Fibroblast of lung (primary cell): ENCODE results near the gene LHFPL2.

ENCODE experiments used
- EZH2 ChIP-seq: IDR thresholded peaks from 2 replicates; pipeline ENCODE4 v1.5.1; 2012; ENCODE audit warnings: low read length, control low read depth, mild to moderate bottlenecking; ENCODE audit errors: missing control alignments
- TF ChIP-seq, protein P1 (sequence below), 2 donors: IDR thresholded peaks in 1 of 2; conservative IDR thresholded peaks in 1 of 2; 1 replicate in 1 of 2; 2 replicates in 1 of 2; pipeline ENCODE4 v1.5.1; 2011 to 2012; ENCODE audit warnings: low read length in 2 of 2, control low read depth in 1 of 2, inconsistent platforms in 1 of 2, low read depth in 1 of 2, mild to moderate bottlenecking in 1 of 2

DNA sequence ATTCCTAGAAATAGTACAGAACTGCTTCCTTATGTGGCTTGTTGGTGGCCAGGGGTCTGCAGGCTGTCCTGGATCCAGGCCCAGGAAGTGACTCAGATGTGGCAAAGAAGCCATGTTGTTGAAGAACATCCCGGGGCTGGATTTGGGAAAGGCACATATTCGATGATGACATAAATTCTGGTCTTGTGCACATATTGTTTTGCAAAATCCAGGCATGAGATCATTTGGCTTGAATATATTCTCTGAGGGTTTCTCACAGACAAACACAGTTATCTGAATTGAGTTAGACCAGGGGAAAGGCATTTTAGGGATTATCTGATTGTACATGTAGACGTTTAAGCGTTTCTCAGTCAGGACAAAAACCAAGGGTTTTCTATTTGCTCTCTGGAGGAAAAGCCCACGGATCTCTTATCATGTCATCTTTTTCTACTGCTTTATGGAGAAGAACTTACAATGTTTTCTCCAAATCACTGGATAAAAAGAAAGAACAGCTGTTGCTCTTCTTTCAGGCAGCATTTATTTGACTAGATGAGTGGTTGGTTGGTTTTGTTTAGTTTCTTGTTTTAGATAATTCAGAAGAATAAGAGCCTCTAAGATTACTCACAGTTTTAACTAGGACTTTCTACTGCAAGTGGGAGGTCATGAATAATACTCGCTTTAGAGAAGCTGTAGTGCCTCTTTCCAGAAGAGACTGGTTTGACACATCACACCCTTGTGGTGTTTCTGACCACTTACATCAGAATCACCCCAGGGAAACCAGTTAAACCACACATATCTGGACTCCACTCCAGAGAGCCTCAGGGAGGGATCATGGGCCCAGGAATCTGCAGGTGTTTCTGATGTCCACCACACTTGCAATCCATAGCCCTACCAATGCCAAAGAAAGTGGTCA lies 29.5 kb upstream of the LHFPL2 start:
- TF ChIP-seq, protein P1, sequence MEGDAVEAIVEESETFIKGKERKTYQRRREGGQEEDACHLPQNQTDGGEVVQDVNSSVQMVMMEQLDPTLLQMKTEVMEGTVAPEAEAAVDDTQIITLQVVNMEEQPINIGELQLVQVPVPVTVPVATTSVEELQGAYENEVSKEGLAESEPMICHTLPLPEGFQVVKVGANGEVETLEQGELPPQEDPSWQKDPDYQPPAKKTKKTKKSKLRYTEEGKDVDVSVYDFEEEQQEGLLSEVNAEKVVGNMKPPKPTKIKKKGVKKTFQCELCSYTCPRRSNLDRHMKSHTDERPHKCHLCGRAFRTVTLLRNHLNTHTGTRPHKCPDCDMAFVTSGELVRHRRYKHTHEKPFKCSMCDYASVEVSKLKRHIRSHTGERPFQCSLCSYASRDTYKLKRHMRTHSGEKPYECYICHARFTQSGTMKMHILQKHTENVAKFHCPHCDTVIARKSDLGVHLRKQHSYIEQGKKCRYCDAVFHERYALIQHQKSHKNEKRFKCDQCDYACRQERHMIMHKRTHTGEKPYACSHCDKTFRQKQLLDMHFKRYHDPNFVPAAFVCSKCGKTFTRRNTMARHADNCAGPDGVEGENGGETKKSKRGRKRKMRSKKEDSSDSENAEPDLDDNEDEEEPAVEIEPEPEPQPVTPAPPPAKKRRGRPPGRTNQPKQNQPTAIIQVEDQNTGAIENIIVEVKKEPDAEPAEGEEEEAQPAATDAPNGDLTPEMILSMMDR (conservative IDR thresholded peaks at IDR 0.05 in 1 of 2, IDR thresholded peaks at IDR 0.05 in 1 of 2; ENCODE audit: low read depth in 1 of 2, low read length in 2 of 2), result peak; percentile 11 to 21
- TF ChIP-seq EZH2, result no peak
